Measurements from ENCODE around the gene CHD6.

CHD6 gene

DNA sequence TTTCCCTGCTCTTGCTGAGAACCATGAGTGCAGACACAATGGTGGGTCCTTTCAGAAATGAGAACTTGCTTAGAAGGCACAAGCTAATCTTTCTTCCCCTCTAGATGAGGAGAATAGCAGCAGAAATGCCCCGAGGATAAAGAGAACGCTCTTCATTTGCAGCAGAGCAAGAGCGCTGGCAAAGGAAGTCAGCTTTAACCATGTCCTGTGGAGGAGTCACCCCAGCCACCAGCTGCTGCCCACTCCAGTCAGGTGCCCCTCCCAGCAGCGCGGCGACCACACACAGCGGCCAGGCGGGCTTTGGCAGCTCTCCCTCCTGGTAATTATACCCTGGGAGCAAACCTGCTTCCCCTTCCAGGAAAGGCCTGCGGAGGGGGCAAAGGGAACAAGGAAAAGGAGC is 209.2 kb downstream of the CHD6 start:
- Histone ChIP-seq H3K36me3 (ENCODE audit: insufficient read depth, low read length) (peaks cover 92% of the 10 kb centered on the region), H3K9me3 (ENCODE audit: low read depth, low read length) (no peaks in the 10 kb centered on the region), H3K4me3 (no peak overlapping the region), H3K9ac (ENCODE audit: insufficient read length) (no peak overlapping the region), H3K27ac (no peak overlapping the region)
- no peak for TF ChIP-seq EZH2 (IDR thresholded peaks at IDR 0.05)
- TF ChIP-seq POLR2AphosphoS5 (IDR thresholded peaks at IDR 0.05; ENCODE audit: borderline replicate concordance, low read depth, low read length) = no peak
- TF ChIP-seq FOXP2 (optimal IDR thresholded peaks at IDR 0.05; ENCODE audit: control extremely low read depth, extremely low read length, insufficient read depth) = no peak
- no peak for DNase-seq (ENCODE audit: low read depth, low spot score)

DNA sequence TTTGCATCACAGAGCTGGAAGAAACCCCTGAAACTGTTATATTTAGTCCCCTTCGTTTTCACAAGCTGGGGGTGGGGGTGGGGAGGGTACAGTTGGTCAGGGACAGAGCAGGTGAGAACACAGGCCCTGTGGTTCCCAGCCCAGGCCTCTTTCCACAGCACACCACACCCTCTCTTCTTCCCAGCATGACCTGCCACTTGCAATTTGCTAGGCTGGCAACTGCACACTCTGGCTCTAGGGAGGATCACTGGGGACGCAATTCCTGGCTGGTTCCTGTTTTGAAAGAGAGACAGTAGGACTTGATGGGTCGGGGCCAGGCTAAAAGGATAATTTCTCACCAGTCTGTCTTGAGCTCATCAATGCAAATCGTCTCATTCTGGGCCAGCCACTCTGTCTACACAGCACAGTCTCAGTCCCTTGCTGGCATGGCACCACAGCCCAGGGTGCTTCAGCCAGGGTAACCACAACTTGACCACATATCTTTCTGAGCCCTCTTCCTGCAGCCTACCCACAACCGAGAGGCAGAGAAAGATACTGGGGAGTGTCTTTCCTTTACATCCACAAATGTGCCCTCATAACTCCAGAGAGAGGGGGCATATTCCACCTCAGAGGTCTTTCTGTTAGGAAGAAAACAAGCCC is 209.9 kb downstream of the CHD6 start:
- no peak for TF ChIP-seq FOXP2 (optimal IDR thresholded peaks at IDR 0.05; ENCODE audit: control extremely low read depth, extremely low read length, insufficient read depth)
- Histone ChIP-seq H3K36me3 (ENCODE audit: insufficient read depth, low read length) (peaks cover 87% of the 10 kb centered on the region), H3K9ac (ENCODE audit: insufficient read length) (no peak overlapping the region), H3K27ac (no peak overlapping the region), H3K4me3 (no peak overlapping the region), H3K9me3 (ENCODE audit: low read depth, low read length) (no peaks in the 10 kb centered on the region)
- DNase-seq (ENCODE audit: low read depth, low spot score) = no peak

DNA sequence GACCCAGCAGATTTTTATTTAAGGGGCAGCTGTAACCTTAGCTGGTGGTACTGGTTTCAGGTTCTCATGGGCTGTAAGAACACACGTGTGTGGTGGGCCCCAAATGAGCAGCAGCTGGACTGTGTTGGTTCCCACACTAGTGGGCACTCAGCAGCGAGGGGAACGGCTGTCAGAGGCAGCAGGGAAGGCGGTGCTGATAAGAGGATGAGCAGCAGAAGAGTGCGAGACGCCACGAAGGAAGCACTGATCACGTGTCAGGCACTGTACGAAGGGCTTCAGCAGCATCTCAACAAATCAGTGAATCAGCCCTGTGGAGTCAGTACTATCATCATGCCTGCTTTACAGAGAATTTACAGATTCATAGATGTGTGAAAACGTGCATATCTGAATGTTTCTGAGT is 210.6 kb downstream of the CHD6 start:
- Histone ChIP-seq H3K9me3 (ENCODE audit: low read depth, low read length) (no peaks in the 10 kb centered on the region), H3K9ac (ENCODE audit: insufficient read length) (no peak overlapping the region), H3K27ac (no peak overlapping the region), H3K4me3 (no peak overlapping the region), H3K36me3 (ENCODE audit: insufficient read depth, low read length) (peaks cover 84% of the 10 kb centered on the region)
- no peak for TF ChIP-seq POLR2AphosphoS5 (IDR thresholded peaks at IDR 0.05; ENCODE audit: borderline replicate concordance, low read depth, low read length)
- no peak for TF ChIP-seq FOXP2 (optimal IDR thresholded peaks at IDR 0.05; ENCODE audit: control extremely low read depth, extremely low read length, insufficient read depth)
- no peak for TF ChIP-seq EZH2 (IDR thresholded peaks at IDR 0.05)
- DNase-seq (ENCODE audit: low read depth, low spot score) = no peak

DNA sequence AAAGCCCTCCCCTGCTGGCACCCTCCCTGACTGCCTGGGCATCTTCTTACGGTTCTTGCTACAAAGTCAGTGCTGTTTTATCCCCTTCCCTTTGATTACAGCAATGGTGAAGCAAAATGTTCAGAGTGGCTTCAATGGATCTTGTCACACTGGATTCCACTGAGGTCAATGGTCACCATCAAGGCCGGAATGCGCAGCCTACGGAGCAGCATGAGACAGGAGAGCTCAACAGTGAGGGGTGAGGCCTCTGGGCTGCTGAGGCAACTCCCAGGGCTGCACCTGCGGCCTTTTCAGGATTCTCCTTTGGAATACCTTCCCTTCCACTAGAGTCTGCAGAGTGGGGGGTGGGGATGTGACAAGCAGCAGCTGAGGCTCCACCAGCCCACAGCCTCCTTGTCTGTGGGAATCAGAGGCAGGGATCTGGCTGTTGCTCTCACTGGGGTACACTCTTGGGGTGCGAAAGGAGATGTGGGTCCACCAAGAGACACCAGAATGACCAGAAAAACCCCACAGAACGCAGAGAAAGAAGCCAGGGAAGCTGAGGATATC is 211.2 kb downstream of the CHD6 start:
- Histone ChIP-seq H3K36me3 (ENCODE audit: insufficient read depth, low read length) (peaks cover 77% of the 10 kb centered on the region), H3K4me3 (no peak overlapping the region), H3K27ac (no peak overlapping the region), H3K9ac (ENCODE audit: insufficient read length) (no peak overlapping the region), H3K9me3 (ENCODE audit: low read depth, low read length) (no peaks in the 10 kb centered on the region)
- TF ChIP-seq POLR2AphosphoS5 (IDR thresholded peaks at IDR 0.05; ENCODE audit: borderline replicate concordance, low read depth, low read length) (no peak), FOXP2 (optimal IDR thresholded peaks at IDR 0.05; ENCODE audit: control extremely low read depth, extremely low read length, insufficient read depth) (no peak), EZH2 (IDR thresholded peaks at IDR 0.05) (no peak)
- no peak for DNase-seq (ENCODE audit: low read depth, low spot score)

DNA sequence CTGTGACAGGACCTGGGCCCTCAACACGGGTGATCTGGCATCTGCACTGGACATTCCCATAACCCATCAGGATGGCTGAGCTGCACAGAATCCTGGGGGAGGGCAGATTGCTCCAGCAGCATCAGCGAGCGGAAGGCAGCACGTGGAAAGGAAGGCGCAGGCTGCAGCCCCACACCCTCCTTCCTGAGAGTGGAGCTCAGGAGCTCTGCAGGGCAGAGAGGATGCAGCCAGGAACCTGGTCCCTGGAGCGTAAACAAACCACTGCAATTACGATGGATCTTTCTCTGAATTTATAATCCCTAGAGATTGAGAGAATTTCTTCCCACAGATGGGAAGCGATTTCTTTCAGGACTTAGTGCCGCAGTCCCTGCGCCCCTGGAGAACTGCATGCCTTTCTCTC is 211.8 kb downstream of the CHD6 start:
- no peak overlapping the region for H3K9ac ChIP-seq (ENCODE audit: insufficient read length)
- H3K9me3 ChIP-seq (ENCODE audit: low read depth, low read length) = no peaks in the 10 kb centered on the region
- DNase-seq (ENCODE audit: low read depth, low spot score) = no peak
- H3K27ac ChIP-seq = no peak overlapping the region
- no peak overlapping the region for H3K4me3 ChIP-seq
- H3K36me3 ChIP-seq (ENCODE audit: insufficient read depth, low read length) = peaks cover 71% of the 10 kb centered on the region
- TF ChIP-seq FOXP2 (optimal IDR thresholded peaks at IDR 0.05; ENCODE audit: control extremely low read depth, extremely low read length, insufficient read depth) = no peak
- TF ChIP-seq POLR2AphosphoS5 (IDR thresholded peaks at IDR 0.05; ENCODE audit: borderline replicate concordance, low read depth, low read length) = no peak
- no peak for TF ChIP-seq EZH2 (IDR thresholded peaks at IDR 0.05)

DNA sequence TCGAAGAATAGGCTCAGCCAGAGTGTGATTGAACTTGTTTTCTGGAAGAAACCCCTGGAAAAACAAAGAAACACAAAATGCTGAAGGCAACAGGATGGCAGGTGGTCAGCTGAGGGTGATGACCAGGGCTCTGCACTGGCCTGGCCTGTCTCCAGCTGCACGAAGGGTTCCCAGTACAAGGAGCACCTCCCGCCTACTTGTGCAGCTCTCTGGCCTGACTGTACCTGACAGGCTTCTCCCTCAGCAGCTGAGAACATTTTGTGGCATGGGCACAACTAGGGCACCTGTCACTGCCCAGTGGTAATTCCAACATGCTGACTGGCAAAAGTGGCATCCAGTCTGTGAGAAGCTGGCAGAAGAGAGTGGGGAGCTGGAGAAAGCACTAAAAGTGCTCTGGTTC is 212.7 kb downstream of the CHD6 start:
- Histone ChIP-seq H3K4me3 (no peak overlapping the region), H3K9ac (ENCODE audit: insufficient read length) (no peak overlapping the region), H3K9me3 (ENCODE audit: low read depth, low read length) (no peaks in the 10 kb centered on the region), H3K36me3 (ENCODE audit: insufficient read depth, low read length) (peaks cover 63% of the 10 kb centered on the region; the same call in 1 of the 2 replicates), H3K27ac (no peak overlapping the region)
- no peak for TF ChIP-seq FOXP2 (optimal IDR thresholded peaks at IDR 0.05; ENCODE audit: control extremely low read depth, extremely low read length, insufficient read depth)
- TF ChIP-seq EZH2 (IDR thresholded peaks at IDR 0.05) = no peak
- TF ChIP-seq POLR2AphosphoS5 (IDR thresholded peaks at IDR 0.05; ENCODE audit: borderline replicate concordance, low read depth, low read length) = no peak
- no peak for DNase-seq (ENCODE audit: low read depth, low spot score)

DNA sequence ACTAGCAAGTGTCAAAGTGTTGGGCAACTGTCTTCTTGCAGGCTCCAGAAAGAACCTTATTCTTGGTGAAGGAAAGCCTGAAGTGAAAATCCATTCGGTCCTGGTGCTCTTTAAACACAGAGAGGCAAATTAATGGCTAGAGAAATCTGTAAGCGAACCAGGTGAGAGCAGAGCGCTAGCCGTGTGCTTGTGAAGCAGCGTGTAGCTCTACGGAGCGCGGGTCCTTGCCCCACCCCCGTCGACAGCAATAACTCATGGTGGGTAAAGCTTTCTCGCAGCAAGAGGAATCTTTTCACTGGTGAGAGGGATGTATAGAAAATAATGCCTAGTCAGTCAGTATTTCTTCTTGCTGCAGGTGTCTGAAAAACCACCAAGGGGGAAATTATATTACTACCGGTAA is 214.6 kb downstream of the CHD6 start:
- H3K4me3 ChIP-seq = no peak overlapping the region
- peaks cover 45% of the 10 kb centered on the region; the same call in 1 of the 2 replicates for H3K36me3 ChIP-seq (ENCODE audit: insufficient read depth, low read length)
- H3K27ac ChIP-seq = no peak overlapping the region
- TF ChIP-seq POLR2AphosphoS5 (IDR thresholded peaks at IDR 0.05; ENCODE audit: borderline replicate concordance, low read depth, low read length) (no peak), FOXP2 (optimal IDR thresholded peaks at IDR 0.05; ENCODE audit: control extremely low read depth, extremely low read length, insufficient read depth) (no peak), EZH2 (IDR thresholded peaks at IDR 0.05) (no peak)
- H3K9ac ChIP-seq (ENCODE audit: insufficient read length) = no peak overlapping the region
- no peaks in the 10 kb centered on the region for H3K9me3 ChIP-seq (ENCODE audit: low read depth, low read length)
- DNase-seq (ENCODE audit: low read depth, low spot score) = no peak

DNA sequence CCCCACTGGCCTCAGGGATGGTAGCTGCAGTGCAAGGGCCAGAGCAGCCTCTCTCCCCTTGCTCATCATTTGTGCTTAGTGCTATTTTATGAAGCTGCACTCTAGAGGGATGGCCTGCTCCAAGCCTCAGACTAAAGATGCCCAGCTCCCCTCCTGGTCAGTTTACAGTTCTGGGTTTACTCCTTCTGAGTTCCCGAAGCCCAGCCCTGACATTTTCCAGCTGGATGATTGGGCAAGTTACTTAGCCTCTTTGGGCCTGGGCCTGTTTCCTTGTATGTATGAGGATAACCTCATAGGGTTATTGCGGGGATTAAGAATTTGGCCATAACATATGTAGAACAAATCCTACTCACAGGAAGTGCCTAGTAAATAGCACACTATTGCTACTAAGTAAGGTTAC is 219.8 kb downstream of the CHD6 start:
- no peak for TF ChIP-seq FOXP2 (optimal IDR thresholded peaks at IDR 0.05; ENCODE audit: control extremely low read depth, extremely low read length, insufficient read depth)
- TF ChIP-seq EZH2 (IDR thresholded peaks at IDR 0.05) = no peak
- TF ChIP-seq POLR2AphosphoS5 (IDR thresholded peaks at IDR 0.05; ENCODE audit: borderline replicate concordance, low read depth, low read length) = no peak
- Histone ChIP-seq H3K9ac (ENCODE audit: insufficient read length) (no peak overlapping the region), H3K4me3 (no peak overlapping the region), H3K36me3 (ENCODE audit: insufficient read depth, low read length) (peaks cover 3% of the 10 kb centered on the region; the same call in 1 of the 2 replicates), H3K9me3 (ENCODE audit: low read depth, low read length) (no peaks in the 10 kb centered on the region), H3K27ac (no peak overlapping the region)
- no peak for DNase-seq (ENCODE audit: low read depth, low spot score)

All from SK-N-MC (cell line).